Effector CD4-positive, alpha-beta T cell (primary cell): ENCODE measurements around the gene PSG3. TPM values are rescaled to one million over a fixed set of nuclear protein-coding genes. Genes with fewer than 3 reads are reported as not detected.
"Not testable (repeated sequence)": the region's sequence is repeated elsewhere in the genome, so short reads cannot be mapped to it uniquely, and the experiment has no call there.

Experiments used
- DNase-seq: peaks from one replicate; pipeline ENCODE4 v3.0.0-alpha.2; 2020
- total RNA-seq: gene quantifications from one replicate; lab custom pipeline; 2026; lab: John Stamatoyannopoulos, UW

PSG3 gene
- not detected for total RNA-seq

- DNase-seq: not testable (repeated sequence)
Observed at GRCh38 chr19:42740381-42740780, at the start of gene PSG3. Gene PSG3, minus strand, starts transcription at chr19:42740481. Its CDS starts 97 bp downstream, at chr19:42740384.

GRCh38 chr19:42788766-42789165, 48.5 kb upstream of the PSG3 start:
- DNase-seq: not testable (repeated sequence)

- DNase-seq: not testable (repeated sequence)
Observed at GRCh38 chr19:42787766-42788165, 47.5 kb upstream of the PSG3 start.

- DNase-seq: peak; percentile 9
Observed at GRCh38 chr19:42776750-42777612, 36.7 kb upstream of the PSG3 start.

- DNase-seq: not testable (repeated sequence)
Observed at GRCh38 chr19:42774510-42775158, 34.4 kb upstream of the PSG3 start.

- not testable (repeated sequence) for DNase-seq
Observed at GRCh38 chr19:42767319-42767718, 27.0 kb upstream of the PSG3 start.

- not testable (repeated sequence) for DNase-seq
Observed at GRCh38 chr19:42766871-42767270, 26.6 kb upstream of the PSG3 start.

GRCh38 chr19:42764836-42765235, 24.6 kb upstream of the PSG3 start:
- no peak for DNase-seq

- DNase-seq: no peak
Observed at GRCh38 chr19:42762789-42763188, 22.5 kb upstream of the PSG3 start.

- not testable (repeated sequence) for DNase-seq
Observed at GRCh38 chr19:42761924-42762295, 21.6 kb upstream of the PSG3 start.

GRCh38 chr19:42760954-42761923, 21.0 kb upstream of the PSG3 start:
- DNase-seq: not testable (repeated sequence)

GRCh38 chr19:42758667-42759066, 18.4 kb upstream of the PSG3 start:
- not testable (repeated sequence) for DNase-seq

GRCh38 chr19:42752246-42752645, 12.0 kb upstream of the PSG3 start:
- DNase-seq: not testable (repeated sequence)

- not testable (repeated sequence) for DNase-seq
Observed at GRCh38 chr19:42741726-42742607, 1.7 kb upstream of the PSG3 start.

- DNase-seq: not testable (repeated sequence)
Observed at GRCh38 chr19:42737581-42738011, 2.7 kb downstream of the PSG3 start.

- not testable (repeated sequence) for DNase-seq
Observed at GRCh38 chr19:42728341-42728740, 11.9 kb downstream of the PSG3 start.

GRCh38 chr19:42714000-42714399, 26.3 kb downstream of the PSG3 start:
- DNase-seq: not testable (repeated sequence)

- not testable (repeated sequence) for DNase-seq
Observed at GRCh38 chr19:42712753-42713152, 27.5 kb downstream of the PSG3 start.

GRCh38 chr19:42710986-42711385, 29.3 kb downstream of the PSG3 start:
- not testable (repeated sequence) for DNase-seq

GRCh38 chr19:42697884-42698283, 42.4 kb downstream of the PSG3 start:
- DNase-seq: no peak

GRCh38 chr19:42695811-42696503, 44.3 kb downstream of the PSG3 start:
- DNase-seq: no peak
